NK-92 treated with Interleukin-12 subunit alpha and Interleukin-12 subunit beta, amount 100 ng/mL, for 24 hours (cell line): ENCODE results near the gene MTF2.
"Not testable (repeated sequence)": the region's sequence is repeated elsewhere in the genome, so short reads cannot be mapped to it uniquely, and the experiment has no call there.

Source experiments
- DNase-seq: peaks from one replicate; lab custom pipeline; 2025; lab: John Stamatoyannopoulos, UW

MTF2 gene

GRCh38 chr1:93142161-93142560 is 63.1 kb downstream of the MTF2 start:
- no peak for DNase-seq

GRCh38 chr1:93143136-93143535 is 64.1 kb downstream of the MTF2 start:
- no peak for DNase-seq

- no peak for DNase-seq
These were observed 64.7 kb downstream of the MTF2 start for GRCh38 chr1:93143769-93144168.

GRCh38 chr1:93148001-93148400 is 68.9 kb downstream of the MTF2 start:
- DNase-seq = no peak

- DNase-seq = no peak
These were observed 71.6 kb downstream of the MTF2 start for GRCh38 chr1:93150729-93151128.

- no peak for DNase-seq
These were observed 72.4 kb downstream of the MTF2 start for GRCh38 chr1:93151474-93151873.

GRCh38 chr1:93152835-93153234 is 73.8 kb downstream of the MTF2 start:
- no peak for DNase-seq

- no peak for DNase-seq
These were observed 75.8 kb downstream of the MTF2 start for GRCh38 chr1:93154898-93155297.

GRCh38 chr1:93155335-93155734 is 76.3 kb downstream of the MTF2 start:
- DNase-seq = no peak

GRCh38 chr1:93159337-93159736 is 80.3 kb downstream of the MTF2 start:
- DNase-seq = no peak

GRCh38 chr1:93163314-93163713 is 84.2 kb downstream of the MTF2 start:
- DNase-seq = not testable (repeated sequence)

GRCh38 chr1:93164816-93165215 is 85.7 kb downstream of the MTF2 start:
- no peak for DNase-seq

GRCh38 chr1:93165895-93166294 is 86.8 kb downstream of the MTF2 start:
- DNase-seq = not testable (repeated sequence)

- DNase-seq = no peak
These were observed 87.9 kb downstream of the MTF2 start for GRCh38 chr1:93167006-93167405.

GRCh38 chr1:93170141-93170678 is 91.1 kb downstream of the MTF2 start:
- DNase-seq = not testable (repeated sequence)

- no peak for DNase-seq
These were observed 92.5 kb downstream of the MTF2 start for GRCh38 chr1:93171549-93172034.

- DNase-seq = no peak
These were observed 93.7 kb downstream of the MTF2 start for GRCh38 chr1:93172778-93173177.

GRCh38 chr1:93174638-93175037 is 95.6 kb downstream of the MTF2 start:
- DNase-seq = not testable (repeated sequence)

GRCh38 chr1:93177991-93178390 is 98.9 kb downstream of the MTF2 start:
- DNase-seq = no peak

- no peak for DNase-seq
These were observed 99.3 kb downstream of the MTF2 start for GRCh38 chr1:93178418-93178817.

GRCh38 chr1:93179886-93180722 is 101.0 kb downstream of the MTF2 start, which contains the start of gene TMED5:
Gene TMED5, minus strand, starts transcription at chr1:93180413. Its CDS starts 171 bp downstream, at chr1:93180242.
- peak; percentile 97 for DNase-seq

GRCh38 chr1:93180723-93181613 is 101.9 kb downstream of the MTF2 start, which contains the start of gene CCDC18:
Gene CCDC18, plus strand, starts transcription at chr1:93180724. Its CDS starts 2,638 bp downstream, at chr1:93183362.
- DNase-seq = peak; percentile 68
